OCI-M1 (cell line): Measurements from ENCODE around the gene EBF3.

Experiments used
- DNase-seq: peaks from one replicate; lab custom pipeline; 2025; lab: John Stamatoyannopoulos, UW

Gene EBF3

GRCh38 chr10:129850790-129851189 is 113.3 kb downstream of the EBF3 start:
- DNase-seq = no peak

DNA sequence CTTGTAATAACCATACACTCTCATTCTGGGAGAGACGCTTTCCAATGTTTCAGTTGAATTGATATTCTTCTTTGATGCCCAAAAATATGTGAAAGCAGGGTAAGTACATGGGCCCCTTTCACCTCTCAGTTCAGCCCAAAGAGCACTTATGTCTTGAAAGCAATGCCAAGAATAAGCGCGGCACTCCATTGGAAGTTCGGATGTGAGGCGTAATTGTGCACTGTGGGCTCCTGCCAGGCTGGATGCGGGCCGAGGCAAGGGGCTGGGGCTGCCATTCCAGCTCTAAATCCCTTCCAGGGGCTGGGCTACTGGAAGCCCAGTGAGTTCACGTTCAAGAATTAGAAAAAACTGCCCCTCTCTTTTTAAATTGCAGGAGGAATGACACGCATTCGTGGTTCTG is 113.8 kb downstream of the EBF3 start:
- DNase-seq = no peak

GRCh38 chr10:129849853-129850252 is 114.2 kb downstream of the EBF3 start:
- DNase-seq = no peak

GRCh38 chr10:129849452-129849750 is 114.7 kb downstream of the EBF3 start:
- no peak for DNase-seq

DNA sequence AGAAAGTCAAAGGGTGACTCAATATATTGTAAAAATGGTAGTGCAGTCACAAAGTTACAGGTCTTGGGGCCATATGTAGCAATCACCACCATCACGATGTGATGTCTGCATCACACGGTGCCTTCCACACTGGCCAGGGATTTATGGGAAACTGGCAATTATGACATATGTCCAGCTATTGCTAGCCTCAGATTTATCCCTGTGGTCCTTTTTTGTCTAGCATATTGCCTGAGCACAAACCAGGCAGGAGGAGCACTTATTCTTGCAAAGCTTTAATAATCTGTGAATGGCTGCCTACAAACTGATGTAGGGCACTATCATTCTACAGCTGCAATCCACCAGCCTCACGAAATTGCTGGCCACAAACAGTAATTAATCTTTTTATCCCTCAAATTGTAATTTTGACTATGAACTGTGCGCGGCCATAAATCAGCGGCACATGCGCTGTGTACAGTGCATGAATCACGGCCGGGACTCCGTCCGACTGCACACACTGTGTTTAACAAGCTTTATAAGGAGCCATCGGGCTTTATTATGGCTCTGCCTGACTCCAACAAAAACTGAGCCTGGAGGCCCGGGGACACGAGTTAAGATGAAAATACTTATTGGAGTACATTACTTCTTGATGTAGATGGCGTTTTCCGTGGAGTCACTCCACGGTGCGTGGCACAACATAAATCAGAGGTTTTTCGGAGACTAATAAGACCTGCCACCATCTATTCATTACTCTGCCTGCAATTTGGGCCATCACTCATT is 115.2 kb downstream of the EBF3 start:
- no peak for DNase-seq

GRCh38 chr10:129847741-129848483 is 116.2 kb downstream of the EBF3 start:
- no peak for DNase-seq

DNA sequence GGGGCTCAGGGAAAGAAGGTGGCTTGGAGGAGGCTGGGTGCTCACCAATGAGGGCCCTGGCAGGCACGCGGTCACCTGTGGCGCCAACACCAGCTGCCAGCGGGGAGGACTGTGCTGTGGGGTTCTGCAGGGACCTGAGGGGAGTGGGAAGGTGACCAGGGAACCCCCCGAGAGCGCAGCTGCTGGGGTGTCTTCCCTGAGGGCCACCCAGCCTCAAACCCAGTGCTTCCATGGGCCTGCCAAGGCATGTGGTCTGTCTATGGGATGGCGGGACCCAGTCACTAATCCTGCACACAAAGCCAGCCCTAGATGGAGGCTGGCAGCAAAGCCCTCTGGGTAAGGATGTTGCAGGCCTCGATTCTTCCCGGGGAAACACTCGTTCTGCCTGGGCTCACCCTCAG is 117.1 kb downstream of the EBF3 start:
- DNase-seq = no peak

GRCh38 chr10:129845111-129845753 is 118.8 kb downstream of the EBF3 start:
- no peak for DNase-seq

DNA sequence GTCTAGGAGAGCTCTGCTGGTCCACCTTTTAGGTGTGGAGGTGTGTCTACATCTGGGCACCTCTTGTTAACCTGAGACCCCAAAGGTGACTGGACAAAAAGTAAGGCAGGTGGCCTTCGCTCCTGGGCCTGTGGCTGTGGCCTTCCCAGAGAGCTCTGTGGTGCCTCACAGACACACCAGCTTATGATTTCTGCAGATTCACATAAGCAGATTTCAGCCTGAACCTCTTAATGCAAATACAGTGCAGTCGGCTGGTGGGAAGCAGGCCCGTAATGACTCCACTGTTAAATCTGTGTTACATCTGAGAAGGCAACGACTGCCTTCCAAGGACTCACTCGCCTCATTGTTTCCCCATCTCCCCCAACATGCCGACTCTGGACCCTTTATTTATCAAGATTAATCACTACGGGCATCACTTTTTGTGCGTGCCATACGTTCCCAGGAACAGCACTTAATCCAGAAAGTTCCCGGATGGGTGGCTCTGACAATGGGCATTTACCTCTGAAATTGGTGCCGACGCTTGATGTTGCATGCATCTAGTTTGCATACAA is 119.8 kb downstream of the EBF3 start:
- DNase-seq = no peak

DNA sequence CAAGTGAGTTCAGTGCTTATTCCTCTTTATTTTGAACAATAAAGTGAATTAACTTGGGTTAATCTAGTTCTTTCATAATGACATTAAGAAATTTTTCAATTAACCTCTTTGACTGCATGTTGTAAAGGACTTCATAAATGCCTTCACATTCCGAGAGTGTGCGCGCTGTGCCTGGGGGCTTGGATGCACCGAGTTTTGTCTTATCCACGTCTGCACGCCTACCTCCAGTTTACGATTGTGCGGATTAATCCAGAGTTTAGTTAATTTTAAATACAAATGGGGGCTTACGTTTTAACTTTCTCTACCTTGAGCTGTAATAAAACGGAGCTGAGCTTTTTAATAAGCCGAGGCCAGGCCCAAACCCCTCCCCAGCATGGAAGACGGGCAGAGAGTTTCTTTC is 120.4 kb downstream of the EBF3 start:
- DNase-seq = no peak

- DNase-seq = no peak
These were observed 120.9 kb downstream of the EBF3 start for GRCh38 chr10:129843131-129843541.

- DNase-seq = no peak
These were observed 122.0 kb downstream of the EBF3 start for GRCh38 chr10:129842031-129842430.

DNA sequence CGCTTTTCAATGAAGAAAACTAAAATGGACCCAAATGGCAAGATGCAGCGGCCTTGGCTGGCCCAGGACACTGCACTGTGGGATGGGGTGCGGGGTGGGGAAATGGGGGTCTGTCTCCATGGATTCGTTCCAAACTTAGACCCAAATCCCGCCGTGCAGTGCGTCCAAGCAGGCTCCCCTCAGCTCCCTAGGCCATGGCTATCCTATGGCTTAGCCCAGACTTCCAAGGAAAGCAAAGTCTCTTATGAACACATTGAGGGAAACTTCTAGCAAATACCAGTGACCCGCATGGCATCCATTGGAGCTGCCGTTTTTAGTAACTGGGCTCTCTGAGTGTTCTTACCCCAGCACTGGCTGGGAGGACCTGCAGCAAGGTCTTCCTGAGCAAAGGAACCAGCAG is 122.5 kb downstream of the EBF3 start:
- DNase-seq = no peak

- no peak for DNase-seq
These were observed 123.0 kb downstream of the EBF3 start for GRCh38 chr10:129841071-129841470.

DNA sequence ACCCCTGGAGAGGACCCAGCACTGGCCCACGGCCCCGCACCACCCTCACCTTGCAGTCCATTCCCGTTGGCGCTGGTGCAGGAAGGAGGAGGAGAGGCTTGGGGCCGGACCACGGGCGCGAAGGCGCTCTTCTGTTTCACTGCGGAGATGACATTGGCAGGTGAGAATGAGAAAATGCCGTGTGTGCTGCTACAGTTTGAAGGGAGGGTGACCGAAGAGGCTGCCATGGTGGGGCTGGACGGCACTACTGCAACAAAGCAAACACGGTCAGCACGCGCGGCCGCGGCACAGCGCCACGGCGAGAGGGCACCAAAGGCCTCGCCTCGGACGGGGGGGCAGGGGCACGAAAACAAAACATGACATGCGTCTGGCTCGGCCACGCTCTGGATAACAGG is 123.9 kb downstream of the EBF3 start:
- no peak for DNase-seq

DNA sequence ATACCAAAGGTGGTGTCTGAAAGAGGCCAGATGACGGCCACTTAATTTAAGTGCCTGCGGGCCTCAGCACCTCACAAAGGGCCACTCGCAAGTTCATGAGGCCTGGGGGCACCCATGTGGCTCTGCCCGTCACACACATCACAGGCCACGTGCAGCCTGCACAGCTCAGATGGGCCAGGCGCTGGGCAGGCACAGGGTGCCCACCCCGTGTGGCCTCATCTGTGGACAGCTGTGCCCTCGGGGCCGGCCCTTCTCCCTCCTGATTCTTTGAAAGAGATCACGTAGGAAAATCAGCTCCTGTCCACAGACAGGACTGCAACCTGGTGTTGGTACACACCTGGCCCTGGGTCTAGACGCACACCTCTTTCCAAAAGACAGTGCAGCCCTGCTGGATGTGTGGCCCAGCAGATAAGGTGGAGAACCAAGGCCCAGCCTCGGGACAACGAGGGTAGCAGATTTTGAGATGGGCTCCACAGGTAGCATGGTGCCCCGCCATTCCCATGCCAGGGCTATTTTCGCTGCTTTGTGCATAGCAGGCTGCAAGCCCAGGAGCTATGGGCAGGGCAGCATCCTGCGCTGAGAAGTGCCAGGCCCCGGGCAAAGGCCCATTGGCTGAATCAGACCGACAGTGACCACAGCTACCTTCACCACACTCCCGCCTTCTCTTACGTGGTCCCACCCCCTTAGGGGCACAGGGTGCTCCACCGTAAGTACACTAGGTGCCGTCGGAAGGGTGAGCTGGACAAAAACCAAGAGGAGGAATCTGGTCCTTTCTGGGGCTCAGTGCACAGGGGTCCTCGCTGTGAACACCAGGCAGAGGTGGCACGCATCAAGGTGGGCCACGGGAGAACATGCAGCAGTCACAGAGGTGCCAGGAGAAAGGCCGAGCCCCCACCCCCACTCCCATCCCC is 124.5 kb downstream of the EBF3 start:
- DNase-seq = no peak

GRCh38 chr10:129838794-129839193 is 125.3 kb downstream of the EBF3 start:
- DNase-seq = no peak

DNA sequence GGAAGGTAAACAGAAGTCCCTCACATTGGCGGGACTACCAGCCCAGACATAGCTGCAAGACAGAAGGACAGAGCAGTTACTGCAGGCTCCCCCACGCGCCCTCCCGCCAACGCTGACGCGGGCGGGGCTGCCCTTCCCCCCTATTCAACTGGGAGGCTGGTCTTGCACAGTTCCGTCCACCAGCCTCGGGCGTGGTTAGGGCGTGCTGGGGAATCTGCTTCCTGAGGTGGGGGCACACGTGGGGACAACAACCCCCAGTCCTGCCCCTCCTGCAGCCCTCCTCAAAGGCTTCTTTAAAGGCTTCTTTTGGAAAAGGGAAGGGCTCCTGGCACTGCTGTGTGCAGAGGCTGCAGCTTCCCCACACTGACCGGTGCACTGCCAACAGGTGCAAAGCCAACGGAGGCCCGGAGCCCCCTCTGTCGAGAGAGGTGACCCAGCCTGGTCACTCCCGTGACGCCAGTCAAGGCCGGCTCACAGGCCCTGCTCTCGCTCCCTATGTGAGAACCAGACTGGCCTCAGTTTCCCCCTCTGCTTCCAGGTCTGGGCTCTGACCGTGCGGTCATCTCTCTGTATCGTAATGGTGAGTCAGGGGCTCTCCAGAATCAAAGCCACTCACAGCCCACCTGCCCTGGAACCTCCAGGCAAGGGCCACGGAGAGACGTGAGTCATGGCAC is 126.0 kb downstream of the EBF3 start:
- no peak for DNase-seq

- no peak for DNase-seq
These were observed 127.8 kb downstream of the EBF3 start for GRCh38 chr10:129836253-129836652.

DNA sequence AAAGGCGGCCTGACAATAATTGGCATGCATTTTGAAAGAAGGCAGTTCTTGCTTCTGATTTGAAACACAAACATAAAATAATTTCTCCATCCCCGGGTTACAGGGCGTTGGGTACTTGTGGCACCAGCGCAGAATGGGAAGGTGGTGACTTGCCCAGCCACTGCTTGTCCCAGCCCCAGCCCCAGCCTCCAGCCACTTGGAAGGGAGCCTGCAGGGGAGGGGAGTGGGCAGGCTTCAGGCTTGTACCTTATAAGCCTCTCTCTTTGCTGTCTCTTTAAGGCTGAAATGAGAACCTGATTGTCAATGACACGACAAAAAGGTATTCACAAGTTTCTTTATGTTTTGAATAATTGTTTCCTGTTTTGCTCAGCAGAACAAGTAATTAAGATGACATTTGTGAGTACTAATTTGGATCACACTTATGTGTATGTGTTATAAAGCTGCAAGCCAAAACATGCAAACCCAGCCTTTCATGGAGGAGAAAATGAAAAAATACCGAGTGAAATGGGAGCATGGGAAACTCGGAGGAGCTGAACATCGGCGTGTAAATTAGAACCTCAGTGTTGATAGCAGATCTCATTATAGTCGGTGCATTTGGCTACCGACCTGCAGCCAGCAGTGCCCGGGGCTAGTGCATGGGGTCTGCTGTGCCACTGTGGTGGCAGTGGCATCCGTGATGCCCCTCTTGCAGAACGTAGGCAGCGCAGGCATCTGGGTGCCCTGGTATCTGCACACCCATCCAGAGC is 129.9 kb downstream of the EBF3 start:
- DNase-seq = no peak
